H1 (cell line): ENCODE measurements around the gene ITGA3. TPM values are rescaled to one million over a fixed set of nuclear protein-coding genes. Genes with fewer than 3 reads are reported as not detected.

Experiments used
- CTCF ChIA-PET: fragments of 300-600 bp; sonication (Branson Sonifier 250); formaldehyde crosslinking; loops from one replicate; lab custom pipeline; 2021; ENCODE audit not compliant: partially characterized antibody; lab: Charles Lee
- POLR2A ChIA-PET: fragments of 300-600 bp; sonication (Branson Sonifier 250); formaldehyde crosslinking; loops from one replicate; lab custom pipeline; 2021; ENCODE audit warnings: inconsistent platforms; ENCODE audit not compliant: partially characterized antibody; lab: Charles Lee
- DNase-seq, 2 experiments: peaks; one replicate each; pipeline versions ENCODE4 v3.0.0 to v3.0.0-alpha.2; 2010 to 2022; ENCODE audit warnings: low spot score in 2 of 2, low read depth in 1 of 2, mixed read lengths in 1 of 2
- FAIRE-seq: peaks from 2 replicates; lab custom pipeline; 2011; peaks lifted over from hg19 to GRCh38; lab: Jason Lieb, UNC
- H2AFZ ChIP-seq: 2 replicates; pipeline ENCODE4 v1.8.1; 2012; ENCODE audit warnings: low read length, inconsistent platforms
- H2AK5ac ChIP-seq: 2 replicates; pipeline ENCODE4 v1.6.1; 2013; ENCODE audit warnings: low read depth, low read length
- H2BK120ac ChIP-seq: replicated peaks from 2 replicates; pipeline ENCODE3; 2013; ENCODE audit warnings: low read depth, low read length, inconsistent platforms
- H2BK12ac ChIP-seq: 2 replicates; pipeline ENCODE4 v1.6.1; 2013; ENCODE audit warnings: low read depth, low read length
- H2BK15ac ChIP-seq: 2 replicates; pipeline ENCODE4 v1.6.1; 2013; ENCODE audit warnings: low read length
- H2BK20ac ChIP-seq: 2 replicates; pipeline ENCODE4 v1.6.1; 2013; ENCODE audit warnings: low read length
- H2BK5ac ChIP-seq: 2 replicates; pipeline ENCODE4 v1.6.1; 2013; ENCODE audit warnings: low read depth, low read length
- H3K14ac ChIP-seq: 2 replicates; pipeline ENCODE4 v1.6.1; 2013; ENCODE audit warnings: inconsistent platforms; ENCODE audit not compliant: insufficient read length
- H3K18ac ChIP-seq: 2 replicates; pipeline ENCODE4 v1.6.1; 2013; ENCODE audit warnings: low read length; ENCODE audit errors: extremely low read depth
- H3K23ac ChIP-seq: 2 replicates; pipeline ENCODE4 v1.6.1; 2013; ENCODE audit warnings: inconsistent platforms; ENCODE audit not compliant: insufficient read length
- H3K23me2 ChIP-seq: 2 replicates; pipeline ENCODE4 v1.6.1; 2013; ENCODE audit warnings: low read depth, low read length
- H3K27ac ChIP-seq: 2 replicates; pipeline ENCODE4 v1.6.1; 2011; ENCODE audit warnings: low read depth, low read length, inconsistent platforms
- H3K27me3 ChIP-seq, 4 experiments: replicated peaks in 1 of 4; 1 replicate in 1 of 4; 2 replicates in 3 of 4; pipeline versions ENCODE4 v1.6.1 to v1.8.1; 2011 to 2013; ENCODE audit warnings: low read length in 3 of 4, mild to moderate bottlenecking in 3 of 4, inconsistent platforms in 2 of 4, mixed read lengths in 2 of 4, moderate library complexity in 1 of 4; ENCODE audit not compliant: control insufficient read depth in 3 of 4, insufficient read depth in 3 of 4; ENCODE audit errors: extremely low read depth in 1 of 4
- H3K36me3 ChIP-seq, 4 experiments: 2 replicates each; pipeline versions ENCODE4 v1.6.1 to v1.8.1; 2011 to 2013; ENCODE audit warnings: mild to moderate bottlenecking in 4 of 4, low read length in 3 of 4, moderate library complexity in 2 of 4, control low read depth in 1 of 4, inconsistent platforms in 1 of 4; ENCODE audit not compliant: insufficient read depth in 4 of 4, control insufficient read depth in 2 of 4
- H3K4ac ChIP-seq: replicated peaks from 2 replicates; pipeline ENCODE3; 2013; ENCODE audit warnings: low read length, low read depth, mixed read lengths, inconsistent platforms; ENCODE audit not compliant: insufficient read length
- H3K4me1 ChIP-seq, 4 experiments: replicated peaks in 1 of 4; 1 replicate in 1 of 4; 2 replicates in 3 of 4; pipeline versions ENCODE4 v1.6.1 to v1.8.1; 2011 to 2013; ENCODE audit warnings: low read length in 3 of 4, inconsistent platforms in 2 of 4, mixed read lengths in 1 of 4; ENCODE audit not compliant: insufficient read depth in 4 of 4, control insufficient read depth in 3 of 4
- H3K4me2 ChIP-seq, 2 experiments: 2 replicates each; pipeline versions ENCODE4 v1.6.1 to v1.8.1; 2011 to 2013; ENCODE audit warnings: low read depth in 2 of 2, low read length in 2 of 2, control low read depth in 1 of 2, inconsistent platforms in 1 of 2, mild to moderate bottlenecking in 1 of 2; ENCODE audit not compliant: insufficient read depth in 1 of 2
- H3K4me3 ChIP-seq, 4 experiments: fragments of 200-600, 300-600 bp in 1 of 4; sonication (generic), shearing (Covaris generic), sonication (Bioruptor Twin) in 1 of 4; 2 replicates each; pipeline versions ENCODE4 v1.5.1 to v1.8.1; 2011 to 2016; ENCODE audit warnings: low read length in 4 of 4, low read depth in 3 of 4, control low read depth in 2 of 4, inconsistent platforms in 2 of 4, mild to moderate bottlenecking in 2 of 4, mixed read lengths in 1 of 4, moderate library complexity in 1 of 4; ENCODE audit not compliant: insufficient read depth in 2 of 4; ENCODE audit errors: extremely low read depth in 1 of 4
- H3K56ac ChIP-seq: replicated peaks from 2 replicates; pipeline ENCODE3; 2013; ENCODE audit warnings: low read depth, mild to moderate bottlenecking, mixed read lengths, low read length, inconsistent platforms; ENCODE audit not compliant: insufficient read length
- H3K79me1 ChIP-seq: 2 replicates; pipeline ENCODE4 v1.6.1; 2013; ENCODE audit warnings: low read depth, low read length, control low read depth
- H3K79me2 ChIP-seq, 2 experiments: 2 replicates each; pipeline versions ENCODE4 v1.6.1 to v1.8.1; 2012 to 2013; ENCODE audit warnings: low read length in 2 of 2, mild to moderate bottlenecking in 2 of 2, inconsistent platforms in 1 of 2; ENCODE audit not compliant: insufficient read depth in 2 of 2, control insufficient read depth in 1 of 2
- H3K9ac ChIP-seq, 4 experiments: replicated peaks in 1 of 4; 1 replicate in 1 of 4; 2 replicates in 3 of 4; pipeline versions ENCODE4 v1.6.1 to v1.8.1; 2011 to 2013; ENCODE audit warnings: low read depth in 3 of 4, low read length in 3 of 4, control low read depth in 2 of 4, mild to moderate bottlenecking in 2 of 4, moderate library complexity in 2 of 4, inconsistent platforms in 1 of 4; ENCODE audit errors: extremely low read depth in 1 of 4
- H3K9me3 ChIP-seq, 2 experiments: 2 replicates each; pipeline versions ENCODE4 v1.6.1 to v1.8.1; 2012 to 2013; ENCODE audit warnings: mild to moderate bottlenecking in 2 of 2, moderate library complexity in 2 of 2, control low read depth in 1 of 2, inconsistent platforms in 1 of 2, low read depth in 1 of 2, low read length in 1 of 2, mixed read lengths in 1 of 2; ENCODE audit not compliant: insufficient read depth in 2 of 2
- H4K20me1 ChIP-seq, 2 experiments: replicated peaks in 1 of 2; 2 replicates each; pipeline versions ENCODE3 to v1.8.1; 2011 to 2013; ENCODE audit warnings: inconsistent platforms in 2 of 2, low read length in 2 of 2, mild to moderate bottlenecking in 1 of 2; ENCODE audit not compliant: insufficient read depth in 2 of 2, control insufficient read depth in 1 of 2
- H4K5ac ChIP-seq: 2 replicates; pipeline ENCODE4 v1.6.1; 2013; ENCODE audit warnings: low read length, low read depth, mixed read lengths, inconsistent platforms; ENCODE audit not compliant: insufficient read length
- H4K8ac ChIP-seq: 2 replicates; pipeline ENCODE4 v1.8.0; 2013; ENCODE audit warnings: mild to moderate bottlenecking, moderate library complexity, low read length, inconsistent platforms; ENCODE audit not compliant: insufficient read depth; ENCODE audit errors: extremely low read depth
- H4K91ac ChIP-seq: replicated peaks from 2 replicates; pipeline ENCODE3; 2013; ENCODE audit warnings: low read length, mixed read lengths, inconsistent platforms; ENCODE audit not compliant: insufficient read length
- CTBP2 ChIP-seq: IDR thresholded peaks from 2 replicates; pipeline ENCODE4 v1.7.0; 2011; ENCODE audit warnings: borderline replicate concordance, mild to moderate bottlenecking, moderate library complexity, mixed read lengths, low read length; ENCODE audit not compliant: insufficient read depth, insufficient read length
- EGR1 ChIP-seq: IDR thresholded peaks from 2 replicates; pipeline ENCODE4 v1.6.1; 2011; ENCODE audit warnings: low read depth, low read length, borderline replicate concordance
- EZH2 ChIP-seq: fragments of 200-600 bp; sonication (generic); IDR thresholded peaks from 2 replicates; pipeline ENCODE4 v1.7.1; 2012; ENCODE audit warnings: low read depth, mild to moderate bottlenecking, moderate library complexity, low read length, inconsistent platforms; ENCODE audit not compliant: severe bottlenecking
- HDAC2 ChIP-seq, 2 experiments: fragments of 300-600 bp in 1 of 2; sonication (generic) in 1 of 2; IDR thresholded peaks; 2 replicates each; pipeline ENCODE4 v1.6.1; 2011 to 2012; ENCODE audit warnings: low read depth in 2 of 2, low read length in 2 of 2, mild to moderate bottlenecking in 2 of 2, moderate library complexity in 2 of 2, borderline replicate concordance in 1 of 2, inconsistent platforms in 1 of 2
- HDAC6 ChIP-seq: IDR thresholded peaks from one replicate; pipeline ENCODE4 v1.7.1; 2012; ENCODE audit warnings: low read depth, mild to moderate bottlenecking, inconsistent platforms, low read length, moderate library complexity
- JUN ChIP-seq: IDR thresholded peaks from 2 replicates; pipeline ENCODE4 v1.6.1; 2011; ENCODE audit warnings: low read depth, mild to moderate bottlenecking, improper control_type of control experiment, low read length
- SIN3A ChIP-seq, 2 experiments: IDR thresholded peaks in 1 of 2; conservative IDR thresholded peaks in 1 of 2; 2 replicates each; pipeline ENCODE4 v1.6.1; 2011 to 2012; ENCODE audit warnings: low read length in 2 of 2, improper control_type of control experiment in 1 of 2, low read depth in 1 of 2, mild to moderate bottlenecking in 1 of 2
- SRF ChIP-seq: IDR thresholded peaks from 2 replicates; pipeline ENCODE4 v1.6.1; 2011; ENCODE audit warnings: mild to moderate bottlenecking, low read depth, low read length, moderate library complexity
- WGBS, 2 experiments: shearing (Covaris generic) in 1 of 2; methylation state at CpG; one replicate each; pipeline versions ENCODE4 v1.1.6 to v1.1.7; 2013 to 2015; ENCODE audit warnings: low lambda C conversion rate in 2 of 2, mixed read lengths in 2 of 2, inconsistent platforms in 1 of 2, low coverage in 1 of 2, missing lambda C conversion rate in 1 of 2; ENCODE audit not compliant: insufficient replicate concordance in 2 of 2, insufficient coverage in 1 of 2, insufficient read length in 1 of 2; ENCODE audit errors: extremely low coverage in 1 of 2, missing lambda C conversion rate in 1 of 2; 5-methylcytosine and 5-hydroxymethylcytosine counted together
- polyA plus RNA-seq, 7 experiments: library from polyadenylated mRNA; depleted of rRNA in 3 of 7; stranded (reverse) in 5 of 7; unstranded in 2 of 7; fragments of >200 nt in 5 of 7; fragments of 200-250 nt in 2 of 7; gene quantifications; 1 replicate in 5 of 7; 2 replicates in 1 of 7; 4 replicates in 1 of 7; pipeline versions ENCODE4 v1.2.1 to v1.2.3, GENCODE V29; 2011 to 2013; ENCODE audit warnings: missing spikeins in 2 of 7, mixed read lengths in 2 of 7
- total RNA-seq: library from RNA; stranded (reverse); fragmentation: NEBNext Ultra II Directional; extraction: Animal tissue kit (Norgen Biotek cat#: 25700); gene quantifications from 2 replicates; pipeline ENCODE4 v1.2.1, GENCODE V29; 2021
- TF ChIP-seq, protein P1 (sequence below): IDR thresholded peaks from 2 replicates; pipeline ENCODE4 v1.6.1; 2011; ENCODE audit warnings: low read length, improper control_type of control experiment

ITGA3 gene
- total and polyA plus RNA-seq, 2 of the 8 experiments (the other 6 are each of a cell fraction or from before 2014, with no cell fraction given) = 24.0 to 24.2 TPM

DNA sequence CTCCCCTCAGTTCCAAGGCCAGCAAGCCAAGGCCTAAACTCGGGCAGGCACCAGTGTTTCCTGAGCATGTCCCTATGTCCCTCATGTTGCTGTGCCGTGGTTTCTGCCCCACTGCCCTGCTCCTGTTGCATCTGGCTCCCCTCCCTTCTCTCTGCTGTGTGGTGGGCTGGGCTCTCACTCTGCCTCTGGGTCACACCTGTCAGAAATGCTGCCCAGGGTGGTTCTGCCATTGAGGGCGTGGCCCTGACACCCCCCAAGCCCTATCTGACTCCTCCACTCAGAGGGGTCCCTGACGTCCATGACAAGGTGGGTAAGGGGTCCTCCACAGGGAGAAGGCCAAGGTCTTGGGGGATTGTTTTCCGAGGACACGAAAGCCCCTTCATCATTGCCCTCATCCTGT is 9.2 kb upstream of the ITGA3 start:
- H3K14ac ChIP-seq = no peak overlapping the region
- ChIA-PET POLR2A (interaction anchor here (0.9 to 1.5 kb wide), 2 partner anchors 8 to 14 kb away, joined by 4 to 8 read pairs; partner anchors contain the start of gene ITGA3), CTCF (interaction anchor here (0.7 to 1.4 kb wide), 7 partner anchors 10 to 49 kb away, joined by 3 to 11 read pairs (median 4); partner anchors contain the start of gene ITGA3)
- no peak overlapping the region for H2AFZ ChIP-seq
- no peaks in the 10 kb centered on the region for H4K20me1 ChIP-seq
- H3K4me2 ChIP-seq = no peak overlapping the region
- H3K23ac ChIP-seq = no peak overlapping the region
- no peak overlapping the region for H4K91ac ChIP-seq
- no peak overlapping the region for H2AK5ac ChIP-seq
- DNase-seq = no peak
- H3K27me3 ChIP-seq = no peaks in the 10 kb centered on the region
- no peaks in the 10 kb centered on the region for H3K23me2 ChIP-seq
- H3K27ac ChIP-seq = no peak overlapping the region
- no peak overlapping the region for H3K56ac ChIP-seq
- H3K79me1 ChIP-seq = no peaks in the 10 kb centered on the region
- peaks cover 0 to 15% (median 10%) of the 10 kb centered on the region in 4 experiments; a peak in 6 of 7 replicates for H3K4me1 ChIP-seq
- no peak overlapping the region for H2BK120ac ChIP-seq
- no peak overlapping the region; the same call in 1 of the 2 replicates for H2BK20ac ChIP-seq
- no peaks in the 10 kb centered on the region for H3K36me3 ChIP-seq
- H3K9me3 ChIP-seq = no peaks in the 10 kb centered on the region
- no peak overlapping the region for H3K18ac ChIP-seq
- no peak overlapping the region for H2BK15ac ChIP-seq
- H4K8ac ChIP-seq = peak overlapping the region; percentile 30; the same call in 1 of the 2 replicates
- peak overlapping the region; percentile 52; the same call in 1 of the 2 replicates for H2BK12ac ChIP-seq
- no peak overlapping the region for H3K4me3 ChIP-seq
- H2BK5ac ChIP-seq = no peak overlapping the region
- no peak overlapping the region for H4K5ac ChIP-seq
- 80% methylated on average over 6 of the region's 6 CpGs; no CpG with 5 or more reads in 1 of the 2 experiments for WGBS, 2 experiments
- H3K4ac ChIP-seq = no peak overlapping the region
- no peak for FAIRE-seq
- no peak overlapping the region for H3K9ac ChIP-seq
- H3K79me2 ChIP-seq = no peaks in the 10 kb centered on the region
- TF ChIP-seq HDAC6 (no peak), JUN (no peak), EZH2 (no peak), CTBP2 (no peak), EGR1 (no peak), SIN3A (conservative IDR thresholded peaks at IDR 0.05 in 1 of 2, IDR thresholded peaks at IDR 0.05 in 1 of 2; ENCODE audit: low read depth in 1 of 2, low read length in 2 of 2) (no peak), SRF (no peak), HDAC2 (IDR thresholded peaks at IDR 0.05; ENCODE audit: borderline replicate concordance in 1 of 2, low read depth in 2 of 2, low read length in 2 of 2) (no peak)
- TF ChIP-seq, protein P1, sequence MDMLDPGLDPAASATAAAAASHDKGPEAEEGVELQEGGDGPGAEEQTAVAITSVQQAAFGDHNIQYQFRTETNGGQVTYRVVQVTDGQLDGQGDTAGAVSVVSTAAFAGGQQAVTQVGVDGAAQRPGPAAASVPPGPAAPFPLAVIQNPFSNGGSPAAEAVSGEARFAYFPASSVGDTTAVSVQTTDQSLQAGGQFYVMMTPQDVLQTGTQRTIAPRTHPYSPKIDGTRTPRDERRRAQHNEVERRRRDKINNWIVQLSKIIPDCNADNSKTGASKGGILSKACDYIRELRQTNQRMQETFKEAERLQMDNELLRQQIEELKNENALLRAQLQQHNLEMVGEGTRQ = no peak
